ENCODE results near the gene CTRB2.

DNA sequence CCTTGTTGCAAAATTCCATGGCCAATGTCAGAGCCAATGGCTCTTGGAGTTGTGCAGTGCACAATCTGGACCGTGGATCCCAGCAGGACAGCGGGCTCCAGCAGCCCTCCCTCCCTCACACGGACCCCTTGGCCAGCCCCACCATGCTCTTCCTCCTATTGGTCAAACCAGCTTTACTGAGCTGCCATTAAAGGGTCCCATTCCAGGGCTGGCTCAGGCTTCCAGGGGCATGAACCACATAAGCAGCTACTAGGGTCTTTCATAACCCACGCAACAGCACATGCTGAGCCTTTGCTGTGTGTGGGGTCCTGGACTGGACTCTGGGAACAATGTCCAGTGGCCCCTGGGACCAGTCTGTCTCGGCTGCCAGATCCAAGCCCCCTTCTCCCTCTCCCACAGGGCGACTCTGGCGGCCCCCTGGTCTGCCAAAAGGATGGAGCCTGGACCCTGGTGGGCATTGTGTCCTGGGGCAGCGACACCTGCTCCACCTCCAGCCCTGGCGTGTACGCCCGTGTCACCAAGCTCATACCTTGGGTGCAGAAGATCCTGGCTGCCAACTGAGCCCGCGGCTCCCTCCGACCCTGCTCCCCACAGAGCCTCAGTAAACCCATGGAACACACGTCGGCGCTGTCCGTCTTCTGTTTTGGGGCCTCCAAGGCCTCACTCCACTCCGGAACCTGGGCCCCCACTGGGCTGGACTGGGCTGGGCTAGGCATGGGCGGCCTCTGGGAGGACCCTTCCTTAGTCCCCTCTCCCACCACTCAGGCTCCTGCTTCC is 17.5 kb upstream of the CTRB2 start:
- TF ChIP-seq, protein P1, sequence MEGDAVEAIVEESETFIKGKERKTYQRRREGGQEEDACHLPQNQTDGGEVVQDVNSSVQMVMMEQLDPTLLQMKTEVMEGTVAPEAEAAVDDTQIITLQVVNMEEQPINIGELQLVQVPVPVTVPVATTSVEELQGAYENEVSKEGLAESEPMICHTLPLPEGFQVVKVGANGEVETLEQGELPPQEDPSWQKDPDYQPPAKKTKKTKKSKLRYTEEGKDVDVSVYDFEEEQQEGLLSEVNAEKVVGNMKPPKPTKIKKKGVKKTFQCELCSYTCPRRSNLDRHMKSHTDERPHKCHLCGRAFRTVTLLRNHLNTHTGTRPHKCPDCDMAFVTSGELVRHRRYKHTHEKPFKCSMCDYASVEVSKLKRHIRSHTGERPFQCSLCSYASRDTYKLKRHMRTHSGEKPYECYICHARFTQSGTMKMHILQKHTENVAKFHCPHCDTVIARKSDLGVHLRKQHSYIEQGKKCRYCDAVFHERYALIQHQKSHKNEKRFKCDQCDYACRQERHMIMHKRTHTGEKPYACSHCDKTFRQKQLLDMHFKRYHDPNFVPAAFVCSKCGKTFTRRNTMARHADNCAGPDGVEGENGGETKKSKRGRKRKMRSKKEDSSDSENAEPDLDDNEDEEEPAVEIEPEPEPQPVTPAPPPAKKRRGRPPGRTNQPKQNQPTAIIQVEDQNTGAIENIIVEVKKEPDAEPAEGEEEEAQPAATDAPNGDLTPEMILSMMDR (conservative IDR thresholded peaks at IDR 0.05), result no peak
- no peak for TF ChIP-seq ZFX (IDR thresholded peaks at IDR 0.05)

Data from C4-2B (cell line).